A549 treated with DMSO at 1 μM for 4 hours (cell line): ENCODE results near the gene TSPY2. TPM values are rescaled to one million over a fixed set of nuclear protein-coding genes. Genes with fewer than 3 reads are reported as not detected.

Experiments
- total RNA-seq: library from RNA; stranded (reverse); fragments of 200-300 nt; extraction: Qiagen RNA extraction; gene quantifications from 5 replicates; pipeline ENCODE4 v1.2.3, GENCODE V29; 2022; ENCODE audit warnings: low read depth

Gene TSPY2
- total RNA-seq, result not detected in 5 replicates

GRCh38 chrY:6245923-6246322 lies at the start of gene TSPY2:
Gene TSPY2, plus strand, starts transcription at chrY:6246223. Its CDS starts 46 bp downstream, at chrY:6246269.

